Measurements from ENCODE around the gene GPX4.

DNA sequence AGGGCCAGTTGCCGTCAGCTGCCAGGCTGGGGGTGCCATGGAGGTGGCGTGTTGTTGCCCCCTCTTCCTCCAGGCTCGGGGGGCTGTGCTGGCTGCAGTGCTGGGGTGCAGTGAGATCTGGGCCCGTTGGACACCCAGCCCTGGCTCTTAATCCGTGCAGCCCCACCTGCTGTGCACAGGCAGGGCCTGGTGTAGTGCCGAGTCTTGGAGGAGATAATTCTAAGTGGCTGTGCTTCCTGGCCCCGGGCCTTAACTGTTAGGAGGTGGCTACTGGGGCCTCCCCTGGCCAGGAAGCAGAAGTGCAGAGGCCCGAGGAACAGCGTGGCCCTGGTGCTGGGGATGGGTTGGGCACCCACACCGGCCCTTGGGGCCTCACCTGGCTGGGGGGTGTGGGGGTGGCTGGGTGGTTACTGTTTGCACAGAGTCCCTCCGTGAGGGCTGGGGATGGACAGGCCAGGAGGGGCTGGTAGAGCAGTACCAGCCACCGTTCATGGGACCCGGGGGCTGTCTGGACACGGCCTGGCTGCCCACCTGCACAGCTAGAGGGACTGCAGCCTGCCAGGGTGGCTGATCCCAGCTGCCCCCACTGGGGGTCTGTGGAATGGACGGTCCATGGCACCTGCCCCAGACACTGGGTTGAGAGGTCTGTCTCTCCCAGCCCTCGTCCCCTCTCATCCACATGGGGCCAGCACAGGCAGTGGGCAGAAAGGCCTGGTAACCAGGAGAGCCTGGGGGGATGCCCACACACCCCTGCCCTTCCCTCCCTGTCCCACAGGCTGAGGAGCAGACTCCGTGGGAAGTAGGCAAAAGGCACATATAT, 3.3 kb downstream of the GPX4 start:
- TF ChIP-seq CTCF (IDR thresholded peaks at IDR 0.05 in 8 of 11, conservative IDR thresholded peaks at IDR 0.05 in 3 of 11) (peak in 2 of 11 experiments; percentile 15 to 28), POLR2A (IDR thresholded peaks at IDR 0.05) (no peak)

Data from spleen (tissue), 7 donors.